GM12873 (cell line): ENCODE measurements around the gene TRAPPC8.

ENCODE experiments used
- TF ChIP-seq, protein P1 (sequence below): IDR thresholded peaks from 2 replicates; pipeline ENCODE4 v1.5.1; 2012; ENCODE audit warnings: low read depth, mild to moderate bottlenecking, moderate library complexity, low read length, control low read depth; ENCODE audit not compliant: insufficient read depth; ENCODE audit errors: missing control alignments

The TRAPPC8 gene

GRCh38 chr18:31892936-31893335 is 50.0 kb downstream of the TRAPPC8 start:
- TF ChIP-seq, protein P1, sequence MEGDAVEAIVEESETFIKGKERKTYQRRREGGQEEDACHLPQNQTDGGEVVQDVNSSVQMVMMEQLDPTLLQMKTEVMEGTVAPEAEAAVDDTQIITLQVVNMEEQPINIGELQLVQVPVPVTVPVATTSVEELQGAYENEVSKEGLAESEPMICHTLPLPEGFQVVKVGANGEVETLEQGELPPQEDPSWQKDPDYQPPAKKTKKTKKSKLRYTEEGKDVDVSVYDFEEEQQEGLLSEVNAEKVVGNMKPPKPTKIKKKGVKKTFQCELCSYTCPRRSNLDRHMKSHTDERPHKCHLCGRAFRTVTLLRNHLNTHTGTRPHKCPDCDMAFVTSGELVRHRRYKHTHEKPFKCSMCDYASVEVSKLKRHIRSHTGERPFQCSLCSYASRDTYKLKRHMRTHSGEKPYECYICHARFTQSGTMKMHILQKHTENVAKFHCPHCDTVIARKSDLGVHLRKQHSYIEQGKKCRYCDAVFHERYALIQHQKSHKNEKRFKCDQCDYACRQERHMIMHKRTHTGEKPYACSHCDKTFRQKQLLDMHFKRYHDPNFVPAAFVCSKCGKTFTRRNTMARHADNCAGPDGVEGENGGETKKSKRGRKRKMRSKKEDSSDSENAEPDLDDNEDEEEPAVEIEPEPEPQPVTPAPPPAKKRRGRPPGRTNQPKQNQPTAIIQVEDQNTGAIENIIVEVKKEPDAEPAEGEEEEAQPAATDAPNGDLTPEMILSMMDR = no peak

DNA sequence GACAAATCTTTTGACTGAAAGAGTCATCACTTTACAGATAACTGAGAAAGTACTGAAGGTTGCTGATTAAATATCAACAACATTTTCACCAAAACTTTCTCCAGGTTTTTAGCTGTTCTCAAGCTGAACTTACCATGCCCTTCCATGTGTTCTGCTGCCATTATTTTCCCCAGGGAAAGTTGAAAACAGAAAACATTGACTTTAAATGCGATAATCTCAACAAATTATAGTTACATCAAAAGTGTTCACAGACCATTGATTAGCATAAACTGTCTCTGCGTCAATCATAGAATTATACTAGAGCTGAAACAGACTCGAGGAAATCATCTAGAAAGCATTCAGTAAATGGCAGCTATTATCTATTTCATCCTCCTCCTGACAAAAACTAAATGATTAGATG is 51.4 kb downstream of the TRAPPC8 start:
- TF ChIP-seq, protein P1 = no peak

GRCh38 chr18:31884020-31884419 is 58.9 kb downstream of the TRAPPC8 start:
- TF ChIP-seq, protein P1 = no peak

DNA sequence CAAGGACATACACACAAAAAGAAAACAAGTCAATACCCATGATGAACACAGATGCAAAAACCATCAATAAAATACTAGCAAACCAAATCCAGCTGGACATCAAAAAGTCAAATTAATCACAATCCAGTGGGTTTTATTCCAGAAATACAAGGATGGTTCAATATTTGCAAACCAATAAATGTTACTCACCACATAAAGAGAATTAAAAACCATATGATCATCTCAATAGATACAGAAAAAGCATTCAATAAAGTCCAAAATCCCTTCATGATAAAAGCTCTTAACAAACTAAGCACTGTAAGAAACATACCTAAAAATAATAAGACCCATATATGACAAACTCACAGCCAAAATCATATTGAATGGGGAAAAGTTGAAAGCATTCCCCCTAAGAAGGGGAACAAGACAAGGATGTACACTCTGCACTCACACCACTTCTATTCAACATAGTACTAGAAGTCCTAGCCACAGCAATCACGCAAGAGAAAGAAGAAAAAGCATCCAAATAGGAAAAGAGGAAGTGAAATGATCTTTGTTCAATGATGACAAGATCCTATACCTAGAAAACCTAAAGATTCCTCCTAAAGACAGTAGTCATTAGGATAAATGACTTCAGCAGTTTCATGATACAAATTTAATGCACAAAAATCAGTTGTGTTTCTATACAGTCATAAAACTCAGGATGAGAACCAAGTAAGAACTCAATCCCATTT is 62.6 kb downstream of the TRAPPC8 start:
- TF ChIP-seq, protein P1 = no peak

GRCh38 chr18:31878358-31878757 is 64.6 kb downstream of the TRAPPC8 start:
- TF ChIP-seq, protein P1 = no peak

- TF ChIP-seq, protein P1 = no peak
These were observed 65.0 kb downstream of the TRAPPC8 start for GRCh38 chr18:31877900-31878299.

DNA sequence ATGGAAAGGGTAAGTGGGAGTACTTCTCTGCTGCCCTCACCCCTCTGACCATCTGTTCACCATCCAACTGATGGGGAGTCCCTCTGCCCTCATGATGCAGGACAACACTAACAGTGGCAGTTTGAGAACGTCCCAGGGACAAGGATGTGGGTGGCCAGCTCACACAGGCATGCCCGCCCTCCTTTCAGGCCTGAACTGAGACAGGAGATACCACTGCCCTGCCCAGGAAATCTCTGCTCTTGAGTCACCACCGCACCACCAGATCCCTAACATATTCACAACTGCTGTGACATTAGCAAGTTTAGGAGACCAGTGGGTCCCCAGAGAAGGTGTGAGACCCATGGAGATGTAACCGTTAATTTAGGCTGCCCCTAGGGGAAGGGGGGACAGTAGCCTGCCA is 66.2 kb downstream of the TRAPPC8 start:
- TF ChIP-seq, protein P1 = no peak
